GM19395 (cell line): Measurements from ENCODE around the gene LENG9.
A peak's percentile ranks its signal among the peaks of the same experiment; 100 is the strongest.
"Not testable (repeated sequence)": the region's sequence is repeated elsewhere in the genome, so short reads cannot be mapped to it uniquely, and the experiment has no call there.

Source experiments
- ATAC-seq: cut with Tn5 transposase; IDR thresholded peaks from one replicate; pipeline ENCODE4 v1.9.1; 2021; ENCODE audit warnings: mild to moderate bottlenecking, moderate library complexity; ENCODE audit not compliant: unreplicated experiment

LENG9 gene

DNA sequence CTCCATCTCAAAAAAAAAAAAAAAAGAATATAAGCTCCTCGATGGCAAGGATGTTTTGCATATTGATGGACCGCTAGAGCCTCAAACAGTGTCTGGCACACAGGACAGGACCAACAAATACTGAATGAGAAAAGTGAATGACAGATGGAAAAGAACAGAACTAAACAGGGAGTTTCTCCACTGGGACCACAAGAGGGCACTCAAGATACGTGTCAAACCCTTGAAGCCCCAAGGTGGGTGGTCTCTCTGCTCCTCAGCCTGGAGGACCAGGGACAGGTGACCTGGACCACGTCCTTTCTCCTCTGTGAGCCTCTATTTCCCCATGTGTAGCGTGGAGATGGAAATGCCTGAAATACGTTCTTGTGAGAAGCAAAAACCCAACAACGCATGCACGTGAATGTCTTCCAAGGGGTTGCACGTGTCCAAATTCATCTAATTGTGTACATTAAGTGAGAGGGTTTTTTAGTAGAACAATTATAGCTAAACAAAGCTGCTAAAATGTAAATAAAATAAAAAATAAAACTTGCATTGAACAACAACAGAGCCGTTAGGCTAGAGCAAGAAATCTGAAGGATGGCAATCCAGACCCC lies 15.2 kb upstream of the LENG9 start:
- no peak for ATAC-seq

DNA sequence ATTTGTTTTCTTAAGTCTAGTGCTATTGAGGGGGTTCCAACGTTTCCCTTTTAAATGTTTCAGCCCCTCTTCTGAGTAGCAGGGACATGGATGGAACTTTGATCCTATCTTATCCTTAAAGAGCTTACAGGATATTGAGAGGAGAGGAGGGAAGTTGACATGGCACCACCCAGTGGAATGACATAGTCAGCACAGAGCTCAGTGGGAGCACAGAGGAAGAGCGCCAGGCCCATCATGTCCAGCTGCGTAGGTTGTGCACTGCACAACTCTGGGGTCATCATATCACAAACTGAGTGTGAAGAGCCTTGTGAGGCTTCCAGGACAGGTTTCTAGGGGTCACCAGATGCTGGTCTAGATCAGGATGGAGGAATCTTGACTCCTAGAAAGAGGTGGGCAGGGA lies 14.1 kb upstream of the LENG9 start:
- no peak for ATAC-seq

GRCh38 chr19:54475706-54476105 lies 12.1 kb upstream of the LENG9 start:
- ATAC-seq = no peak

GRCh38 chr19:54473892-54474372 lies 10.4 kb upstream of the LENG9 start:
- no peak for ATAC-seq

DNA sequence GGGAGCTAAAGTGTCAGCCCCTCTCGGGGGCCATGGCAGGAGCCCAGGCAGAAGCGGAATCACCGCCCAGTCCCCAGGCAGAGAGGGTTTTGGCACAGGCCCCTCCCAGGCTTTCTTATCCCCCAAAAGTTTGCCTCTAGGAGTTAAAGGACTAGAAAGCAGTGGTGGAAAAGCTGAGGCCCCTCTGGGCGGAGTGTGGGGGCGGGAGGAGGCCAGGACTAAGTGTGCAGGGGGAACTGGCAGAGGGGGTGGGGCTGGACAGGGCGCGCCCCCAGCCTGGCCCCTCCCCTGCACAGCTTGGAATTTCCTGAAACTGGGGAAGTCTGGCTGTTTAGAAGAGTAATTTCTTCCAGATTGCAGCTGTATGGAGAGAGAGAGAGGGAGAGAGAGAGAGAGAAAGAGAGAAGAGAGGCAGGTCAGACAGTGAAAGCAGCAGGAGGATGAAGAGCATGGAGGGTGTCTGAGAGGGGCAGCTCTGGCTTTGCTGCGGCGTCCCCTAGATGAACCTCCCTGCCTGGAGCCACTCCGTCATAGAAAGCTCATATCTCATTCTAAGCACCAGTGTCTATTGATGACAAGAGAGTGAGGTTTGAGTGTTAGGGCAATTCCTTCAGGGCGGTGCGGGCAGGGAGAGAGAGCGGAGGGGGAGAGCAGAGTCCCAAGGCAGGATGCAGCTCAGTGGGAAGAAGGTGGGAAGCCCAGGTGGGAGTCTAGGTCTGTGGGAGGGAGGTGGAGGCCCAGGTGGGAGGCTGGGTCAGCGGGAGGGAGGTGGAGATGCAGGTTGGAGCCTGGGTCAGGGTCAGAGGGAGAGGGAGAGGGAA lies 9.7 kb upstream of the LENG9 start, which contains the start of gene CDC42EP5:
Gene CDC42EP5, minus strand, starts transcription at position 226 of the 821 bp plus-strand sequence. CDS start 7,749 bp downstream, outside the sequence.
- ATAC-seq = no peak

DNA sequence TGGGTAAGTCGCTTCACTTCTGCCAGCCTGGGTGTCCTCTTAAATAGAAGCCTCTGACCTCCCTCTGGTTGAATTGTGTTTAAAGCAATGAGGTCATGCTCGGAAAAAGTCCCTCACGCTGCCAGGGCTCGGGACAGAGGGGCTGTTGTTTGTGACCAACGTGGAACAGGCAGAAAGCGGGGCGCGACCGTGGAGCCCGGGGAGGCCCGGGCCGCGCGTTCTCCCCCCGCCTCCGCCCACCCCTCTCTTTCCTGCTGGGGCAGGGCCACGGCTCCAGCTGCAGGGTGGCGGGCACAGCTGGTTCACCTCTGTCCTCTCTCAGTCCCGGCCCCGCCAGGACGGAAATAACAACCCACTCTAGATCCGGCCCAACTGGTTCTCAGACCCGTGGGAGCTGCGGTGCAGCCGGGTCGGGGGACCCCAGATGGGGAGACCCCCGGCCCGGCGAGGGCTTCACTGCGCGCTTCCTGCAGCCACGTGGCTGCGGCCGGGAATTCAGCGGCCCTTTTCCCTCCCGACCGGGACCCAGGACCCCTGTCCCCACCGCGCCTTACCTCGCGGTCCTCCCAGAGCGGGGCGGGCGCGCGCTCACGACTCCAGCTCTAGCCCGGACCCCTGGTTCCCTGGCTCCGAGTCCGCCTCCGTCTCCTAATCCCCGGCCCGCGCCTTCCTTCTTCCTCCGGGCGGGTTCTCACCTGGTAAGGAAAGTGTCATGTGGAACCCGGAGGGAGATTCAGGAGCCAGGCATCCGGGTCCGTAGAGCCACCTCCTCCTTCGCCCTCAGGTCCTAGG lies 7.6 kb upstream of the LENG9 start:
- ATAC-seq = no peak

- ATAC-seq = no peak
Observed at GRCh38 chr19:54470276-54470887, 6.8 kb upstream of the LENG9 start.

- ATAC-seq = no peak
Observed at GRCh38 chr19:54469496-54469934, 5.9 kb upstream of the LENG9 start.

DNA sequence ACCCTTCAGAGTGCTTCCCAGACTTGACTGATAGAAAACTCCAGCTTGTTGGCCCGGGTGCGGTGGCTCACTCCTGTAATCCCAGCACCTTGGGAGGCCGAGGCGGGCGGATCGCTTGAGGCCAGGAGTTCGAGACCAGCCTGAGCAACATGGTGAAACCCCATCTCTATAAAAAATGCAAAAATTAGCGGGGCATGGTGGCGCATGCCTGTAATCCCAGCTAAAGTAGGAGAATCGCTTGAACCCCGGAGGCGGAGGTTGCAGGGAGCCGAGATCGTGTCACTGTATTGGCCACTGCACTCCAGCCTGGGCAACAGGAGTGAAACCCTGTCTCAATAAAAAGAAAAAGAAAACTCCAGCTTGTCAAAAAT lies 2.5 kb upstream of the LENG9 start:
- not testable (repeated sequence) for ATAC-seq

GRCh38 chr19:54465426-54466109 lies 2.0 kb upstream of the LENG9 start:
- no peak for ATAC-seq

- peak; percentile 48 for ATAC-seq
Observed at GRCh38 chr19:54464630-54465425, 1.2 kb upstream of the LENG9 start.

DNA sequence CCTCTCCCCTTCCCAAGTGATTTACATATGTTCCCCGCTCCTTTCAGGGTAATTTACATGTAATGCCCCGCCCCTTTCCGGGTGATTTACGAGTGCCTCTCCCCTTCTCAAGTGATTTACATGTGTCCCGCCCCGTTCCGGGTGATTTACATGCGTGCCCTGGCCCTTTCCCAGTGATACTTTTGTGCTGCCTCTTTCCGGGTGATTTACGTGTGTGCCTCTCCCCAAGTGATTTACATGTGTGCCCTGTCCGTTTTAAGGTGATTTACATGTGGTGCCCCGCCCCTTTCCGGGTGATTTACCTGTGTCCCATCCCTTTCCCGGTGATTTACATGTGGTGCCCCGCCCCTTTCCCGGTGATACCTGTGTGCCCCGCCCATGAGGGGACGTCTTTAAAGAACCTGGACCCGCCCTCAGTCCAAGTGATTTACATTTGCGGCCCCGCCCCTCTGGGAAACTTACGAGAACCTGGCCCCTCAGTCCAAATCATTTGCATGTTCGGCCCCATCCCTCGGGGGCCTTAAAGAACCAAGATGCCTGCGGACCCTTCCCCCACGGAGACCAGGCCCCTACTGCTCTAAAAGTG lies 559 bp upstream of the LENG9 start:
- peak; percentile 58 for ATAC-seq

DNA sequence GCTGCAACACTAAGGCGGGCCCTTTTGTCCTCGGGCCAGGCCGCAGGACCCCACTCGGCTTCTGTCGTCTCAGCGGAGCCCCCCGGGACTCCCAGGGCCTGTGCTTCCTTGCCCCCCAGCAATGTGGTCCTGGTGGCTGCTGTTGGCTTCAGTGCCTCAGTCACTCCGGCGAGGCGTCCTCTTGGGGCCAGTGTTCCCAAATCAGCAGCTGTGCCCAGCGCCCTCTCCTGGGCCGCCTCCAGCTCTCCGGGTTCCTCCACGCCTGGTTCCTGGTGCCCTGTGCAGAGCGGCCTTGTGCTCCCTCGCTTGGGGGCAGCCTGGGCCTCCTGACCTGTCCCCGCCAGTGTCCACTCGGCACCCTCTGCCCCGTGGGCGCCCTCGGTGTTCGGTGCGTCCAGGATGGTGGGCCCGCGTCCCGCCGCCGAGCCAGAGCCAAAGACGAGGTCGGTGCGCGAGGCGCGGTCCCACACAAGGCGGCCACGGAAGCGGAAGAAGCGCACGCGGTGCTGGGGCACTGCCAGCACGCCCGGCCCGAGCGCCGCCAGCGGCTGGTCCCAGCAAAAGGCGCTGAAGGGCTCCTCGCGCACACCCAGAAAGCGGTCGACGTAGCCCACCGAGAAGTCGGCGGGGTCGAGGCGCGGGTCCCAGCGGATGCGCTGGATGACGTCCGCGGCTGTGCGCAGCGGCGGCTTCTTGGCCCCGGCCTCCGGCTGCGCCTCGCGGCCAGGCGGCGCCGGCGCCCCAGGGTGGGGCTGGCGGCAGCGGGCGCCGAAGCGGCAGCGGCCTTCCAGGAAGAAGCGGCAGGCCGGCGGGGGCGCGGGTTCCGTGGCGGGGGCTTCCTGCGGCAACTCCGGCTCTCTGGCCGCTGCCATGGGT lies 685 bp downstream of the LENG9 start:
- peak; percentile 13 for ATAC-seq

DNA sequence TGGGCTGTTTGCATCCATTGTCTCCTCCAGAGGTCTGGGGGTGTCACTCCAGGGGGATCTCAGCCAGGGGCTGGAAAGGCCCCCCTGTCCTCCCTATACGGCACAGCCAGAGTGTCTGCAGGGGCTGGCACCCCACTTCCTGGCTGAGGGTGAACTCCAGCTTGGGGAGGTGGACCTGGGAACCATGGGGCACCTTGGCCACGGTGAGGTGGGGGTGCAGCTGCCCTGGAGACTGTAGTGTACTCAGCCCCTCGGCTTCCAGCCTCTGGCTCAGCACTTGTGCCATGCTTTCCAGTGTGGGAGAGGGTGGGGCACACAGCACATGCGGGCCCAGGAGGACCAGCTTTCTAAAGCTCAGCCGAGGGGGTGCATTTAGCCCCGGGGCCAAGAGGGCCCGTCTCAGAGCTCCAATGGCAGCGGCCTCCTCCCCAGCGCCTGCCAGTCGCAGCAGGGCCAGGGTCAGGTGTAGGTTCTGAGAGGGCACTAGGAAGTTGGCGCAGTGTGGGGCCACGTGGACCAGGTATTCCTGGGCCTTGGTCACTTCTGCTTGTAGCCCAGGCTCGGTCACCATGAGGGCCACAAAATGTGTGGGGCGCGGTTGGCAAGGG lies 1.4 kb downstream of the LENG9 start:
- no peak for ATAC-seq

DNA sequence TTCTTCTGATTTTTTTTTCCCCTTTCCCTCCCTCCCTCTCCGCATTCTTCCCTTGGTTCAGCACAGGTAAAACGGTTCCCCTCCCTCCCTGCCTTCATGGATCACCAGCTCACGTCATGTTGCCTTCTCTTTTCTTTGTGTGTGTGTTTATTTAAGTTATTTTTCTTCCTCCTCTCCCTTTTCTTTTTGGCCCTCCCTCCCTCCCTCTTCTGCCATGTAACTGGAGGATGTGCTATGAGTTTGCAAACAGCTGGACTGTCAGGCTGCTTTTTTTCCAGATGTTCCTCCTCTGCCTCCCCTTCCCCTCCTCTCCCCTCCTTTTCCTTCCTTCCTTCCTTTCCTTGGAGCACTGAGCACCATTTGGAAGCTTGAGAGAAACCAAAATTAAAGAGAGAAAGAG lies 2.0 kb downstream of the LENG9 start:
- no peak for ATAC-seq

DNA sequence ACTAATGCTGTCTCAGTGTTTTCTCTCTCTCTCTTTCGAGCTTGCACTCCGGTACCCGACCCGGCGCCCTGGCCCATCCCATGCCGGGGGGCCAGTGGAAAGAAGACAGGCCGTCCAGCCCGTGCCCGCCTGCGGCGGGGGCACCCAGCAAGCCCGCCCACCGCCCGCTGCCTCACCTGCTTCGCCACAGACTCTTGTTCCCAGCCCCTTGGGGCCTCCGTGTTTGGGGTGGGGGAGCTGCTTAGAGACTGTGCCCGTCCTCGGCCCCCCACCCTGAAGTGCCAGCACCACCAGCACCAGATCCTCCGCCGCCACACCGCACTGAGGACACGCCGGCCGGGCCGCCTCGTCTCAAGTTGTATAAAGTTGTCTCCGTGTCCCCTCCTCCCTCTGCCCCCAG lies 2.4 kb downstream of the LENG9 start:
- no peak for ATAC-seq

DNA sequence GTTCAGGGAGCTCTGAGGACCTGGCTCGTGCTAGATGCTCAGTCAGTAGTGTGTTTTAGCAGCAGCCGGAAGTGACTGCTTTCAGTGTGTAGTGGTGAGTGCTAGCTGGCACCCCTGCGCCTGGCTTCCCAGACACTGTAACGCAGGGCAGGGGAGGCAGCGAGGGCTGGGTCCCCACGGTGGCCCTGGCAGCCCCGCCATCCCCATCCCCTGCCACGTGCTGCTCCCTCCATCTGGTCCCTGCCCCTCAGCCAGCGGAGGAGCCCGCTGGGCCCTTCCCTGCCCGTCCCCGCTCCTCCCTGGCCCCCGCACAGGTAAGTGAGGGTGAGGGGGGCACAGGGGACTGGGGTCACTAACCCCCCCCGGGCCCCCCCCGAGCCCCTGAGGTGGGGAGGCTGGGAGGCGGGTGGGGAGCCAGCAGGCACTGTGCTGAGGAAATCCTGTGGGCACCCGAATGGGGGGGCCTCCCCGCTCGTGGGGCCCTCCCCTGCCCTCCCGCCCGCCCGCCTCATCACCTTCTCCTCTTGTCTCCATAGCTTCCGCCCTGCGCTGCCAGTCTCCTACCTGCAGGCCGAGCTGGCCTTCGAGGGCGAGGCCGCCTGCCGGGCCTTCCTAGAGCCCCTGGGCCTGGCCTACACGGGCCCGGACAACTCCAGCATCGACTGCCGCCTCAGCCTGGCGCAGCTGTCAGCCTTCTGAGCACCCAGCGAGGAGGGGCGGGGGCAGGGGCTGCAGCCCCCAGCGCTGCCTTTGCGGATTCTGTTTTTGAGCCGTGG lies 3.2 kb downstream of the LENG9 start:
- no peak for ATAC-seq
